Measurements from ENCODE around the gene NLGN1. TPM values are rescaled to one million over a fixed set of nuclear protein-coding genes. Genes with fewer than 3 reads are reported as not detected.

The NLGN1 gene
- total and polyA plus RNA-seq, 2 experiments from 2014 or later = 5.1 to 11.2 TPM

- no peak for DNase-seq (ENCODE audit: low spot score)
- Histone ChIP-seq H3K36me3 (replicated peaks; ENCODE audit: insufficient read depth, low read depth) (no peaks in the 10 kb centered on the region), H2AFZ (no peak overlapping the region), H3K9me2 (replicated peaks; ENCODE audit: insufficient read depth) (no peaks in the 10 kb centered on the region), H4K20me1 (ENCODE audit: insufficient read depth, poor library complexity, severe bottlenecking) (no peaks in the 10 kb centered on the region), H3K79me2 (no peaks in the 10 kb centered on the region), H3K9me3 (ENCODE audit: low read depth) (no peaks in the 10 kb centered on the region), H3K4me3 (no peak overlapping the region), H3K4me1 (ENCODE audit: insufficient read depth) (no peaks in the 10 kb centered on the region), H3K27ac (no peak overlapping the region), H3K27me3 (no peaks in the 10 kb centered on the region), H3K4me2 (no peak overlapping the region)
- WGBS (ENCODE audit: low lambda C conversion rate, missing lambda C conversion rate) = 89% methylated on average over 2 of the region's 2 CpGs
- TF ChIP-seq CTCF (IDR thresholded peaks at IDR 0.05; ENCODE audit: poor library complexity) (no peak), EZH2 (IDR thresholded peaks at IDR 0.05; ENCODE audit: borderline replicate concordance) (no peak), EZH2phosphoT487 (IDR thresholded peaks at IDR 0.05; ENCODE audit: low read depth, severe bottlenecking, unreplicated experiment) (no peak)
Measured at GRCh38 chr3:174275336-174275735, 877.8 kb downstream of the NLGN1 start.

GRCh38 chr3:174276826-174277225 is 879.3 kb downstream of the NLGN1 start:
- Histone ChIP-seq H3K9me2 (replicated peaks; ENCODE audit: insufficient read depth) (no peaks in the 10 kb centered on the region), H3K79me2 (no peaks in the 10 kb centered on the region), H3K9me3 (ENCODE audit: low read depth) (no peaks in the 10 kb centered on the region), H4K20me1 (ENCODE audit: insufficient read depth, poor library complexity, severe bottlenecking) (no peaks in the 10 kb centered on the region), H3K27me3 (no peaks in the 10 kb centered on the region), H3K4me1 (ENCODE audit: insufficient read depth) (no peaks in the 10 kb centered on the region), H3K36me3 (replicated peaks; ENCODE audit: insufficient read depth, low read depth) (no peaks in the 10 kb centered on the region), H2AFZ (no peak overlapping the region), H3K4me2 (no peak overlapping the region), H3K4me3 (no peak overlapping the region), H3K27ac (no peak overlapping the region)
- no peak for DNase-seq (ENCODE audit: low spot score)
- TF ChIP-seq EZH2 (IDR thresholded peaks at IDR 0.05; ENCODE audit: borderline replicate concordance) = no peak
- no peak for TF ChIP-seq EZH2phosphoT487 (IDR thresholded peaks at IDR 0.05; ENCODE audit: low read depth, severe bottlenecking, unreplicated experiment)
- no peak for TF ChIP-seq CTCF (IDR thresholded peaks at IDR 0.05; ENCODE audit: poor library complexity)
- WGBS (ENCODE audit: low lambda C conversion rate, missing lambda C conversion rate) = 87% methylated on average over 3 of the region's 3 CpGs

- 93% methylated on average over 1 of the region's 1 CpG for whole genome bisulfite sequencing (ENCODE audit: low lambda C conversion rate, missing lambda C conversion rate)
- H4K20me1 ChIP-seq (ENCODE audit: insufficient read depth, poor library complexity, severe bottlenecking) = no peaks in the 10 kb centered on the region
- no peak for TF ChIP-seq EZH2phosphoT487 (IDR thresholded peaks at IDR 0.05; ENCODE audit: low read depth, severe bottlenecking, unreplicated experiment)
- TF ChIP-seq EZH2 (IDR thresholded peaks at IDR 0.05; ENCODE audit: borderline replicate concordance) = no peak
- TF ChIP-seq CTCF (IDR thresholded peaks at IDR 0.05; ENCODE audit: poor library complexity) = no peak
Measured at GRCh38 chr3:174278094-174278493, 880.5 kb downstream of the NLGN1 start.

GRCh38 chr3:174280186-174280585 is 882.6 kb downstream of the NLGN1 start:
- TF ChIP-seq EZH2 (IDR thresholded peaks at IDR 0.05; ENCODE audit: borderline replicate concordance) (no peak), EZH2phosphoT487 (IDR thresholded peaks at IDR 0.05; ENCODE audit: low read depth, severe bottlenecking, unreplicated experiment) (no peak), CTCF (IDR thresholded peaks at IDR 0.05; ENCODE audit: poor library complexity) (no peak)
- Histone ChIP-seq H3K27me3 (no peaks in the 10 kb centered on the region), H3K4me2 (no peak overlapping the region), H3K9me3 (ENCODE audit: low read depth) (no peaks in the 10 kb centered on the region), H3K79me2 (no peaks in the 10 kb centered on the region), H3K4me3 (no peak overlapping the region), H4K20me1 (ENCODE audit: insufficient read depth, poor library complexity, severe bottlenecking) (no peaks in the 10 kb centered on the region), H3K9me2 (replicated peaks; ENCODE audit: insufficient read depth) (no peaks in the 10 kb centered on the region), H3K4me1 (ENCODE audit: insufficient read depth) (no peaks in the 10 kb centered on the region), H3K36me3 (replicated peaks; ENCODE audit: insufficient read depth, low read depth) (no peaks in the 10 kb centered on the region), H3K27ac (no peak overlapping the region), H2AFZ (no peak overlapping the region)
- no peak for DNase-seq (ENCODE audit: low spot score)
- WGBS (ENCODE audit: low lambda C conversion rate, missing lambda C conversion rate) = 91% methylated on average over 3 of the region's 3 CpGs

More at GRCh38 chr3:174278094-174278493, 880.5 kb downstream of the NLGN1 start:
- H3K9me2 ChIP-seq (replicated peaks; ENCODE audit: insufficient read depth) = no peaks in the 10 kb centered on the region
- H3K4me1 ChIP-seq (ENCODE audit: insufficient read depth) = no peaks in the 10 kb centered on the region
- no peak overlapping the region for H3K4me2 ChIP-seq
- no peak overlapping the region for H2AFZ ChIP-seq
- H3K79me2 ChIP-seq = no peaks in the 10 kb centered on the region
- H3K27ac ChIP-seq = no peak overlapping the region
- no peaks in the 10 kb centered on the region for H3K36me3 ChIP-seq (replicated peaks; ENCODE audit: insufficient read depth, low read depth)
- DNase-seq (ENCODE audit: low spot score) = no peak
- no peaks in the 10 kb centered on the region for H3K9me3 ChIP-seq (ENCODE audit: low read depth)
- H3K27me3 ChIP-seq = no peaks in the 10 kb centered on the region
- H3K4me3 ChIP-seq = no peak overlapping the region

All from hepatocyte (in vitro differentiated cells).